Amniotic stem cell (primary cell): ENCODE data around the gene VWA8.
"Not testable (repeated sequence)": the region's sequence is repeated elsewhere in the genome, so short reads cannot be mapped to it uniquely, and the experiment has no call there.

ENCODE experiments used
- DNase-seq: peaks from one replicate; lab custom pipeline; 2025; lab: John Stamatoyannopoulos, UW

The VWA8 gene

DNA sequence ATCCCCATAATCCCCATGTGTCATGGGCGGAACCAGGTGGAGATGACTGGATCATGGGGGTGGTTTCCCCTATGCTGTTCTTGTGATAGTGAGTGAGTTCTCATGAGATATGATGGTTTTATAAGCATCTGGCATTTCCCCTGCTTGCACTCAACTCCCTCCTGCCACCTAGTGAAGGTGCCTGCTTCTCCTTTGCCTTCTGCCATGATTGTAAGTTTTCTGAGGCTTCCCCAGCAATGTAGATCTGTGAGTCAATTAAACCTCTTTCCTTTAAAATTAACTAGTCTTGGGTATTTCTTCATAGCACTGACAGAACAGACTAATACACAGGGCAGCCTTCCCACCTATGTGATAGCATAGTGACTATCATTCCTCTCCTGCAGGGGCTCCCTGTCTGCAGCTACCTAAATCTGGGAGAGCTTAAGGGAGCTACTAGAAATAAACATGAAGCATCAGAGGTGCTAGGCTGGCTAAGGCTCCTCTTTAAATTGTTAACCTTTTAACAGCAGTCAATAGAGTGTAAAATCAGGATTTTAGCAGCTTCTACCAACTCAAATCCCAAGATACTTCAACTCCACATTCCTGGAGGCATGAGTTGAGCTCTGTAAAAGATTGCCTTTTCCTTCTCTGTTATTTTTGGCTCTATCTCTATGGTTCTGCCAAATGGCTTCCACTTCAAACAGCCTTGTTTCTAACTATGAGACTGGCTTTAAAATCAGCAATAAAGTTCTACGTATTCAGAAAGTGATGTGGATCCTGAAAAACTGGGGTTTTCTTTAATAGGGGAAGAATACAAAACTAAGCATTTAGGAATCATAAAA is 112.3 kb downstream of the VWA8 start:
- DNase-seq = no peak

DNA sequence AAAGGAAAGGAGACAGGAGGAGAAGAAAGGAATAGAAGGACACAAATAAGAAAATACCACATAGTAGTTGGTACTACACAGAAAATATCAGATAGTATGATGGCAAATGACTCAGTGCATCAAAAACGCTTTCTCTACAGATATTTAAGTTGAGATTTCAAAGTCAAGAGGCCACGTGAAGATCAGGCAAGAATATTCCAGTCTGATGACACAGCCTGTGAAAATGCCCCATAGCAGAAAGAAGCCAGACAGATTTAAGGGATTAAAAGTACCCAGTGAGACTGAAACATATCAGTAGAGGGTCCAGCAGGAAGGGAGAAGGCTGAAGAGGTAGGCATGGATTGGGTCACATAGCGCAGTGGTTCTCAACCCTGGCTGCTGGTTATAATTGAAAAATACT is 113.7 kb downstream of the VWA8 start:
- no peak for DNase-seq

DNA sequence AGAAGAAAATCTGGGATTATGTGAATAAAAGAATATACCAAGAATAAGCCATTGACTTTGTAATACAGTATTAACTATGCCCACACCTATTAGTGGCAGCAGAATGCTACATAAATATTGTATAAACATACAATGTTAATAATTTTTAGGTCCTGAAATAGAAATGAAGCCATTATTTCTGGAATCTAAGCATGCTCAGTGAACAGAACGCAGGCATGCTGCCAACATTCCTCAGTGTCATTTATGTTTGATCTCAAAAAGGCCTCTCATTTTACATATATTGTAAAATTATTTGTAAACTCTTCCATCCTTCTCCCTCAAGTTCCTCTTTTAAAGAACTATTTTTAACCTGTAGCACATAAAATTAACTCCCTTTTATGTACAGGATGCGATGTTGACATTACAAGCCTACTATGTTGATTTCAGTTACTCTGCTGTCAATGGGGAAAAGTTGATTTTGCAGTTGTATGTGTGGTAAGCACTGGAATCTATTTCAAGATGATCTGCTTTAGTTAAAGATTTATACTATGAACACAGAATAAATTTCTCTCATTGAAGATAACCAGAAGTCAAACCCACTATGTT is 118.8 kb downstream of the VWA8 start:
- no peak for DNase-seq

DNA sequence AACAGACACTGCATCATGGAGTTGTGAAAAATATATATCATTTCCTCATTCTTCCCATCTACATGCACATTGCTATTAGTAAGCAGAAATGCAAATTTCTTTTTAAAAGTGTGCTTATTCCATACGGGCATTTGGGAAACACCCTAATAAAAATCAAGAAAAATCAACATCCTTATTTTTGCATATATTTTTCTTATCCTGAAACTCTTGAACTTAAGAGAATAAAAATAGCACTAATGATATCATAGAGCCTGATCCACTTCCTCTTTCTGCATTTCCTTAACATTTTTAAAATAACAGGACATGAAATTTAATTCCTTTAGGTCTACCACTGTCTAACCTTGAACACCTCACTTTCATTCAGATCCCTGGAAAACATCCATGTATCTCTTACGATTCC is 123.3 kb downstream of the VWA8 start:
- DNase-seq = no peak

DNA sequence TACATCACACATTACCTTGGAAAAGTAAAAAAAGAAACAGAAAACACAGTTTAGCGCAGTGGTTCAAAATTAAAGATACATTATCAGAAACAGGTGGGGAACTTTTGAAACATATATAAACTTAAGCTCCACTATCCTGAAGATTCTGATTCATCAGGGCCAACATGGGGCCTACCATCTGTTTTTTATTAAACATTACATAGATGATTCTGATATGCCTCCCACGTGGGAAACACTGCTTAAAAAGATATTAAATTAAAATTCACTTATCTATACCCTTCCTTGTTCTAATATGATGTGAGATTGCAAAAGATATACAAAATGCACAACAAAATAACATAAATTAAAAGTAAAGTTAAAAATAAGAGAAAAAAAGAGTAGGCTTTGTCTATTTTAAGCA is 125.0 kb downstream of the VWA8 start:
- peak; percentile 52 for DNase-seq

DNA sequence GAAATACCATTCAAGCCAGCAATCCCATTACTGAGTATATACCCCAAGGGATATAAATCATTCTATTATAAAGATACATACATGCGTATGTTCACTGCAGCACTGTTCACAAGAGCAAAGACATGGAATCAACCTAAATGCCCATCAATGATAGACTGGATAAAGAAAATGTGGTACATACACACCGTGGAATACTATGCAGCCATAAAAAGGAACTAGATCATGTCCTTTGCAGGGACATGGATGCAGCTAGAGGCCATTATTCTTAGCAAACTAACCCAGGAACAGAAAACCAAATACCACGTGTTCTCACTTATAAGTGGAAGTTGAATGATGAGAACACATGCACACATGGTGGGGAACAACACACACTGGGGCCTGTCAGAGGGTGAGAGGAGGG is 126.2 kb downstream of the VWA8 start:
- DNase-seq = not testable (repeated sequence)

DNA sequence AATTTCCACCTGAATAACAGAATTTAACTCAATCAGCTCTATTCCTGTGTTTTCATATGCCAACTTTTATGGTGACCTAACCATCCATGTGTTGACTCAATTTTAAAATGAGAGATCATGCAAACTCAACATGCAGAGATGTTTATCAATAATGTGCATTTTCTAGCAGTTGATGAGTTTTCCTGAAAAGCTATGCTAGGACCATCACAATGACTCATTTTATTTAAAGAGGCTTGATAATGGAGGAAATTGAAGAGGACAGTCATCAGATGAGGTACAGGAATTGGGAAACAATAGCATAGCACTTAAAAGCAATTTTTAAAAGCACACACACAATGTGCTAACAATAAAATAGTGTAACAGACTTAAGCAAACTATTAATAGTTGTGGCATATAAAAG is 127.1 kb downstream of the VWA8 start:
- no peak for DNase-seq

DNA sequence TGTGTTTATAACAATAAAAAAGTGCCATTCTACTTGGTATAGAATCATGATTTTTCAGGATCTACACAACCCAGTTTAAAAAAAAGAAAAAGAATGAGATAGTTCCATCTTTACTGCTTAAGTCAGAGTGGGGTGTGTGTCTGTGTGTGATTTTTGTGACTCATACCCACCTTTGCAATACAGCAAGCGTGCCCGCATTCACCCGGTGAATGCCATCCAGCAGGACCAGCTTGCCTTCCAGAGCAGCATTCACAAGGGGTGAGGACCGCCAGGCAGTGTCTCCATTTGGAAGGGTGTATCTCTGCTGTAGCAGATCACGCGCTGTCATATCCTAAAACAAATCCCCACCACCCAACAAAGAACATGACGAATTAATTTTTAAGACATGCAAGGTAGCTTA is 127.7 kb downstream of the VWA8 start:
- no peak for DNase-seq

DNA sequence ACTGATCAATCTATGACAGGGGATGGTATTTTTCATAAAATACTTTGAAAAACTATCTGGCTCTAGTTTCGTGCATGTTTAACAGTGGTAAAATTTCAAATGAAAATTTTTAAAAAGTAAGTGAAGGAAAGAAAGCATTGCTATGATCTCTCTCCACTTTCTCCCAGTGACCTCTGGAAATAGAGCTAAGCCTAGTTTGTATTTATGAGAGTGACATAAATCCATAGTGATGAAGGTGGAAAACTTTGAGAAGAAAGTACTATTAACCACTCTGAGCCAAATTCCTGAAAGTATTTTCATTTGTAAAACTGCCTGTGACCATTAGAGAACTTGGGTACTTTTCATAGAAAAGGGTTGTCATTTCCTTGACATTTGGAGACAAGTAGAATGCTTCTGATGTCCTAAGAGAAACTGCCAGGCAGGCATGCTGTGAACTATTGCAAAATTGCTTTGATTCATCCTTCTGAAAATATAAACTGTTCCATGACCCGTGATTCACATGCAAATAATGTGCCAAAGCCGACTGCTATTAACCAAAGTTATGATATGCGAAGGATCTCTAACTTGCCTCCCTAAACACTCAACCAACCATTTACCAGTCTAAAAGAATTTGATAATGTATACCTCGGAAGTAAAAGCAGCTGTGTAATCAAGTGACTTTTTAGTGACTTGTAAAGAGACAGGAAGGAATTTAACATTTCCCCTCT is 133.2 kb downstream of the VWA8 start:
- DNase-seq = peak; percentile 77

DNA sequence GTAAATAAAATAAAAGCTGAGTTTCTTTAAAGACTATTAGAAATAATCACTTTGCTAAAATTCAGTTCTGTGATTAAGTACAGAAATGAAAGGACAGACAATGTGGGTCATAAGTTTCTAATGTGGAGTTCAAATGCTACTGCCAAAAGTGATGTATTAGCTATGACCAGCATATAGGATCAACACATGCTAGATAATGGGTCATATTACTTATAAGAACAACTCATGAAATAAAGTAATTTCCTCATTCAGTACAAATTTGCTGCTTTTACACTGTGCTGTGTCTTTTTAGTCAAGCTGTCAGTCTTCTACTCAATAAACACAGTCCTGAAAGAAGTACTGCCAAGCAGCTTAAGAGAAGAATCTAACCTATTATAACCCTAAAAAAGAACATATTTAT is 135.2 kb downstream of the VWA8 start:
- DNase-seq = no peak

DNA sequence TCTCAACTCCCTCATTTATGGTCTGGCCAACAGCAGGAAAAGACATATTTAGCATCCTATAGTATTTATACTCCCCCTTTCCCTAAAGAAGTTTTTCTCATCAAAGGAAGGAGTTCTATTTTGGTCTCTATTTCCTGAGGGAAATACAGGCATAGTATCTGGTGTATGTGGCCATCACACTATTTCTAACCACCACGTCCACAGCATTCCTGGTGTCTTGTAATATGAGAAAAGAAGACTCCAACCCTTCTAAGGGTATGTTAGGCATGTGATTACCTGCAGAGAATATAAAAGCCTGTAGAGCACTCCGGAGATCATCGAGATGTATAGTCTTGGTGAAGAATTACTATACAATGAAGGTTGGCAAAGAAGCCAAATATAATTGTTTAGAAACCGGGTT is 137.4 kb downstream of the VWA8 start:
- DNase-seq = no peak

DNA sequence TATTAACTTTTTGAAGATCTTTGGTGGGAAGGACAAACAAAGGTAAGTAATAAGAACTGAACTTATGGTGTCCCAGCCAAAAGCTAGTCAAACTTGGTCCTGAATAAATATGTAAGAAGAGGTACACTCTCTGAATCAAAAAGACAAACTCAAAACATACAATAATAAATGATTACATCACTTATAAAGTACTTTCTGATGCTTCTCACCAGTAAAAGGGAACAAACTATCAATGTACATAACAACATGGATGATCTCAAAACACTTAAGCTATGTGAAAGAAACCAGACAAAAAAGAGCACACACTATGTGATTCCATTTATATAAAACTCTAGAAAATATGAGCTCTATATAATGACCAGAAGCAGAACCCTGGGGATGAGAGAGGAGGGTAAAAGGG is 138.3 kb downstream of the VWA8 start:
- no peak for DNase-seq

DNA sequence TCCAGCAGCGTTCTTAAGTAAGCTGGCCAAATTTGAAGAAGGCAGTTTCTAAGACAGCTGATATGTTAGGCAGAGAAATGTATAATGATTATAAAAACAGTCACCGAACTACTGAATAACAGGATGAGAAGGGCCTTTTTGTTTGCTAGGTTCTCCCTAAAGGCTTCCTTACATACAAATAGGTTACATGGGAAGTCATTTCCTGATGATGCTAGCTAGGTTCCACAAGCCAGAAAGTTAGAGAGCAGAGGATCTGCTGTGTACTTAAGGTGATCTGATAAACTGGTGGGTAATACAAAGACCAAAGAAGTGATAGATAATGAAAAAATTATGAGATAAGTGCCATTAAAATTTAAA is 139.7 kb downstream of the VWA8 start:
- no peak for DNase-seq

DNA sequence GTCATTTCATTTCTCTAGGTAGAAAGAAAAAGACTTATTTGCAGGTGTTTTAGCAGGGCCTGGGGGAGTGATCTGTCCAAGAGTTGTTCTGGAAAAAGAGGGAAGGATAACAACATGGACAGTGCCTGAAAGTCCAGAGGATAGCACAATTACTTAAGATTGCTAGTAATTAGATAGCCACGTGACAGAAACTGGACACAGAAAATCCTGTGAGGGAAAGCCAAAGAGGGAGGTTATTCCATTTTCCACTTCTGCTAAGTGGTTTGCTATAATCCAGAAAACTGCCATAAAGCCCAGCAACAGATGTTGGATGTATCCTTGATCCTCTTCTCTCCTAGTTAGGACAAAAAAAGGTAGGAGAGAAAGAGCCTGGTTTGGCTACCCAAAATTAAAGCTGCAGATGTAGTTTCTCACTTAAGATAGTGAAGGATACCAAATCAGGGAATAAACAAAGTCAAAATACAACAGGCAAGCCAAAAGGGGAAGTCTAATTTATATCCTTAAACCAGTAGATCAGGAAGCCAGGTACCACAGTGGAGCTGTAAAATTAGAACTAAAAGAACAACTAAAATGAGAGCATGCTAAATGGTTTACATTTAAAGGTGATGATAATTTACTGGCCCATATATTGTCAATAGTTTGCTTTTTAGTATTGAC is 140.2 kb downstream of the VWA8 start:
- DNase-seq = no peak

DNA sequence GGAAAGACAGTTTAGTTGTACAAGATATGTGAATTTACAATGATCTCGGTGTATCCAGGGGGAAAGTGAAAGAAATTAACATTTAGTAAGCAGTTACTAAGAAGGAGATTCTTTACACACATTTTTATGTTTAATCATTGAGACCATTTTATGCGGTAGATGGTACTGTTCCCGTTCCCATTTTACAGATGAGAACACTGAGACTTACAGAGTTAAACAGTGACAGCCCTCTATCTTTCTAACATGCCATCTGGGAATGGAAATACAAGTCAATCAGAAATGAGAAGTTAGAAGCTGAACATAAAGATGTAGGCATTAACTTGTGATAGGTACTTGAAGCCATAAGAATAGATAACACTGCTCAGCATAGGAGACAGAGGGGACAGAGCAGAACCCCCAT is 144.9 kb downstream of the VWA8 start:
- DNase-seq = no peak

DNA sequence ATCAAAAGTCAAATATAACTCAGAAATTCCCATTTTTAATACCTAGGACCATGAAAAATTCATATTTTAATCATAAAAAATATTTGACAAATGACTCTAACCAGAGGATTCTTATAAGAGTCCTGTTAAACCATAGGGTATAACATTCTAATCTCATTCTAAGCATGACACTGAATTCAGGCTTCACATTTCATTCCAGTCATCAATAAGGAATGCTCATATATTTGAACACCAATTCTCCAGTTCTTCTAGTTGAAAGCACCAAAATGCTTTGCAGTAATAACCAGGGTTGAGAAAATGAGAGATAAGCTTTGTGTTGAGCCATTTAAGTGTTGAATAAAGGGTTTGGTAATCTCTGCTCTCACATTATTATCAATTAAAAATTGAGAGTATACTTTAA is 147.5 kb downstream of the VWA8 start:
- DNase-seq = peak; percentile 3

DNA sequence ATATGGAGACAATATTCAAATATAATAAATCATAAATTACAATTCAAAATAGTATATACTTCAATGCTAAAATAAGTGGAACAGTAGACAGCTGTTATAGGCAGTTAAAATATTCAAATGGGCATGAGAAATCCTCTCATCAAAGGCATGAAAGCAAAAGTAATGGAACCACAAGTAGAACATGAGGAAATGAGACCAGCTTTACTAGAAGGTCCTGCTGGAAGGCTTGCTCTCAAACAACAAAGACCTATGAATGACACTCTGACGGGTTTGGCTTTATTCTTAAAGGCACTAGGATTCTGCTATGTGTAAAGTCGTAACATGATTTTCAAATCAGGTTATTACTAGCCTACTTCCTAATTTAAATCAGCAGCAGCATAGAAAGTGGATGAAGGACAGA is 148.1 kb downstream of the VWA8 start:
- DNase-seq = no peak

DNA sequence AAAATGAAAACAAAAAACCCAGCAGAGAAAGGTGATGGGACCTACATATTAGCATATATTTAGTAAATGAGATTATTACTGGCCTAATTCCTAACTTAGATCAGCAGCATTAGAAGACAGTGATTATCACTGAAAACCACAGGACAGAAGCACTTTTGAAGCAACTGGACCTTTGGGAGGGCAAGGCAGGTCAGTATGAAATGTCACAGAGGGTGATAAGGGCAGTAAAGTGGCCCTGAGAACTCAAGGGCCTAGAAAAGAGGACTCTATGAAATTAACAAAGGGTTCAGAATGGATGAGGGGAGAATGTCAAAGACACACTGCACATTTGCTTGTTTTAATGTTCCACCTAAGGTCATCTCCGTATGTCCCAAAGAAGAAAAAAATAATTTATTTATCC is 148.7 kb downstream of the VWA8 start:
- no peak for DNase-seq

DNA sequence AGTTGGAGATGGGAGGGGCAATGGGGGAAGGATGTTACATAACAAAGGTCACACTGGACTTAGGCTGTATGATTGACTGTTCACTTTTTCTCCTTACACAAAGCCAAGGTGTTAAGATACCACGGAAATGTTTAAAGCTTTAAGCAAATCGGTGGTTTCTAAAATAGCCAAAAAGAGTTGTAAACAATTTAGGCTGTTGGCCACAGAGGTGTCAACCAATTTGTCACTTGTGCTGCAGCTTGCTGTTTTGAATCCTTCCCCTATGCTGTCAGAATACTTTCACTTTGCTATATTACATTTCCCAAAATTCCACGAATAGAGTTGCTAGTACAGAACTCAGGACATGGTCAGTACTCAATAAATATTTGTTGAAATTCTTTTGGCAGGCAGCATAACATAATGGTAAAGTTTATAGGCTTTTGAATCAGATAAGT is 149.3 kb downstream of the VWA8 start:
- no peak for DNase-seq

DNA sequence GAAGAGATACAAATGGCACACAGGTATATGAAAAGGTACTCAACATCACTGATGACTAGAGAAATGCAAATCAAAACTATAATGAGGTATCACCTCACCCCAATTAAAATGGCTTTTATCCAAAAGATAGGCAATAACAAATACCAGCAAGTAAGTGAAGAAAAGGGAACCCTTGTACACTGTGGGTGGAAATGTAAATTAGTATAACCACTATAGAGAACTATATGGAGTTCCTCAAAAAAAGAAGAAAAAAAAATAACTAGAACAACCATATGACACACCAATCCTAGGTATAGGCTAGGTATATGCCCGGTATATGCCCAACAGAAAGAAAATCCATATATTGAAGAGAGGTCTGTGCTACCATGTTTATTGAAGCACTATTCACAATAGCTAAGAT is 150.9 kb downstream of the VWA8 start:
- DNase-seq = no peak

DNA sequence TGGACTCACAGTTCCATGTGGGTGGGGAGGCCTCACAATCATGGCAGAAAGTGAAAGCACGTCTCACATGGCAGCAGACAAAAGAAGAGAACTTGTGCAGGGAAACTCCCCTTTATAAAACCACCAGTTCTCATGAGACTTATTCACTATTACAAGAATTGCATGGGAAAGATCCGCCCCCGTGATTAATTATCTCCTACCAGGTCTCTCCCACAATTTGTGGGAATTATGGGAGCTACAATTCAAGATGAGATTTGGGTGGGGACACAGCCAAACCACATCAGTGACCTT is 157.5 kb downstream of the VWA8 start:
- DNase-seq = not testable (repeated sequence)

DNA sequence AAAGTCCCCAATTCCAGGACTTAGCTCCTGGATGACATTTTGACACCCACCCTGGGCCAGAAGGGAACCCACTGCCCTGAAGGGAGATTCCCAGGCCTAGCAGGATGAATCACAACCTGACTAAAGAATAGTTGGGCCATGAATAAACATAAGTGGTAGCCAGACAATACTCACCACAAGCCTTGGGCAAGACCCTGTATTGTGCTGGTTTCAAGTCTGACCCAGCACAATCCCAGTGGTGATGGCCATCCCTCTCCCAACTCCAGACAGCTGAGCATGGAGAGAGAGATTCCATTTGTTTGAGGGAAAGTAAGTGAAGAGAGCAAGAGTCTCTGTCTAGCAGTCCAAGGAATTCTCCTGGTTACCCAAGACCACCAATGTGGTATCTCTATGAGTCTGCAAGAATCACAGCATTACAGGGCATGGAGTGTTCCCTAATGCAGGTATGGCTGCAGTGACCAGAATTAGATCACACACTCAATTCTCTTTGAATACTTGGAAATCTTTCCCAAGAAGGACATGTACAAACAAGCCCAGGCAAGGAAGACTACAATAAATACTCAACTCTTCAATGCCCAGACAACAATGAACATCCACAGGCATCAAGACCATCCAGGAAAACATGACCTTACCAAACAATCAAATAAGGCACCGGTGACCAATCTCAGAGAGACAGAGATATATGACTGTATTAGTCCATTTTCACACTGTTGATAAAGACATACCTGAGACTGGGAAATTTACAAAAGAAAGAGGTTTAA is 158.0 kb downstream of the VWA8 start:
- peak; percentile 17 for DNase-seq
